BLaER1 treated with 17β-estradiol and CSF1 and Interleukin-3, amounts not matched to agents 10 nM and 100 nM (cell line): ENCODE measurements around the gene PCNX1.

Experiments used
- H3K27ac ChIP-seq, 11 experiments: shearing (Covaris generic); formaldehyde crosslinking; 2 replicates each; pipeline ENCODE4 v1.8.1; 2022
- H3K27me3 ChIP-seq, 11 experiments: shearing (Covaris generic); formaldehyde crosslinking; 2 replicates each; pipeline ENCODE4 v1.8.1; 2022
- H3K36me3 ChIP-seq, 11 experiments: shearing (Covaris generic); formaldehyde crosslinking; 2 replicates each; pipeline ENCODE4 v1.8.1; 2022
- H3K4me1 ChIP-seq, 10 experiments: shearing (Covaris generic); formaldehyde crosslinking; 2 replicates each; pipeline ENCODE4 v1.8.1; 2022
- H3K4me2 ChIP-seq, 11 experiments: shearing (Covaris generic); formaldehyde crosslinking; 2 replicates each; pipeline ENCODE4 v1.8.1; 2022
- H3K4me3 ChIP-seq, 10 experiments: shearing (Covaris generic); formaldehyde crosslinking; 2 replicates each; pipeline ENCODE4 v1.8.1; 2022
- H3K9ac ChIP-seq, 11 experiments: shearing (Covaris generic); formaldehyde crosslinking; 2 replicates each; pipeline ENCODE4 v1.8.1; 2022
- H3K9me3 ChIP-seq, 11 experiments: shearing (Covaris generic); formaldehyde crosslinking; replicated peaks in 1 of 11; 2 replicates each; pipeline ENCODE4 v1.8.1; 2022
- H4K20me1 ChIP-seq, 11 experiments: shearing (Covaris generic); formaldehyde crosslinking; 2 replicates each; pipeline ENCODE4 v1.8.1; 2022
- Cebpa-rat ChIP-seq, 11 experiments: shearing (Covaris generic); IDR thresholded peaks; 2 replicates each; pipeline ENCODE4 v1.8.1; 2022

The PCNX1 gene

GRCh38 chr14:71089971-71090370, 182.7 kb downstream of the PCNX1 start:
- no peak overlapping the region for H3K27ac ChIP-seq
- peaks cover 0 to 18% (median 0%) of the 10 kb centered on the region in 11 experiments; a peak in 4 of 22 replicates for H4K20me1 ChIP-seq
- no peak overlapping the region for H3K9ac ChIP-seq
- H3K9me3 ChIP-seq: peaks cover 0 to 11% (median 0%) of the 10 kb centered on the region in 11 experiments; a peak in 5 of 22 replicates
- peaks cover 0 to 10% (median 7%) of the 10 kb centered on the region in 10 experiments; a peak in 15 of 20 replicates for H3K4me1 ChIP-seq
- TF ChIP-seq Cebpa-rat (IDR thresholded peaks at IDR 0.05): no peak
- H3K36me3 ChIP-seq: peaks cover 61 to 100% (median 80%) of the 10 kb centered on the region in 11 experiments
- H3K4me3 ChIP-seq: no peak overlapping the region
- no peaks in the 10 kb centered on the region for H3K27me3 ChIP-seq
- H3K4me2 ChIP-seq: no peak overlapping the region

- H3K27ac ChIP-seq: peak overlapping the region in 3 of 11 experiments; percentile 39 to 43 (median 40); a peak in 4 of 22 replicates
- H3K4me3 ChIP-seq: no peak overlapping the region
- no peak overlapping the region for H3K9ac ChIP-seq
- H3K4me1 ChIP-seq: peaks cover 0 to 12% (median 8%) of the 10 kb centered on the region in 10 experiments; a peak in 15 of 20 replicates
- TF ChIP-seq Cebpa-rat (IDR thresholded peaks at IDR 0.05): peak in 8 of 11 experiments; percentile 30 to 80 (median 46); a peak in 9 of 22 replicates
- no peaks in the 10 kb centered on the region for H3K27me3 ChIP-seq
- peaks cover 37 to 63% (median 48%) of the 10 kb centered on the region in 11 experiments for H3K36me3 ChIP-seq
- H3K4me2 ChIP-seq: peak overlapping the region in 8 of 11 experiments; percentile 30 to 64 (median 55); a peak in 15 of 22 replicates
- H3K9me3 ChIP-seq: peaks cover 0 to 18% (median 7%) of the 10 kb centered on the region in 11 experiments; a peak in 10 of 22 replicates
- peaks cover 0 to 18% (median 0%) of the 10 kb centered on the region in 11 experiments; a peak in 3 of 22 replicates for H4K20me1 ChIP-seq
Observed at GRCh38 chr14:71094722-71095121, 187.5 kb downstream of the PCNX1 start.

DNA sequence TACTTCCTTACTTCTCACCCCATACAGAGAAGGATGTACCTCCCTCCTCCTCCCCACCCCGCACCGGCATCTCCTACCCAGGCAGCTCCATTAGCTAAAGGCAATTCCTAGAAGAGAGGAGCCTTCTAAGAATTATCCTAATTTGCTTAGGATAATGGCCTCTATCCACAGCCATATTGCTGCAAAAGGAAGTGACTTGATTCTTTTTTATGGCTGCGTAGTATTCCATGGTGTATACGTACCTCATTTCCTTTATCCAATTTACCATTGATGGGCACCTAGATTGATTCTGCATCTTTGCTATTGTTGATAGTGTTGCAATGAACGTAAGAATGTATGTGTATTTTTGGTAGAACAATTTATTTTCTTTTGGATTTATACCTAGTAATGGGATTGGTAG, 189.7 kb downstream of the PCNX1 start:
- no peak for TF ChIP-seq Cebpa-rat (IDR thresholded peaks at IDR 0.05)
- Histone ChIP-seq H4K20me1 (peaks cover 0 to 27% (median 0%) of the 10 kb centered on the region in 11 experiments; a peak in 4 of 22 replicates), H3K27me3 (no peaks in the 10 kb centered on the region), H3K9me3 (peaks cover 0 to 18% (median 7%) of the 10 kb centered on the region in 11 experiments; a peak in 10 of 22 replicates), H3K4me3 (no peak overlapping the region), H3K4me1 (peaks cover 0 to 12% (median 8%) of the 10 kb centered on the region in 10 experiments; a peak in 15 of 20 replicates), H3K9ac (no peak overlapping the region), H3K4me2 (no peak overlapping the region), H3K27ac (no peak overlapping the region), H3K36me3 (peaks cover 18 to 52% (median 33%) of the 10 kb centered on the region in 11 experiments)

- Histone ChIP-seq H3K9me3 (no peaks in the 10 kb centered on the region), H3K27me3 (no peaks in the 10 kb centered on the region), H3K4me2 (no peak overlapping the region), H4K20me1 (peaks cover 0 to 18% (median 0%) of the 10 kb centered on the region in 11 experiments; a peak in 5 of 22 replicates), H3K36me3 (peaks cover 52 to 81% (median 66%) of the 10 kb centered on the region in 11 experiments), H3K9ac (no peak overlapping the region), H3K4me1 (no peaks in the 10 kb centered on the region), H3K27ac (peak overlapping the region in 1 of 11 experiments; percentile 16; a peak in 1 of 22 replicates), H3K4me3 (no peak overlapping the region)
- no peak for TF ChIP-seq Cebpa-rat (IDR thresholded peaks at IDR 0.05)
Observed at GRCh38 chr14:71103662-71104484, 196.6 kb downstream of the PCNX1 start.

DNA sequence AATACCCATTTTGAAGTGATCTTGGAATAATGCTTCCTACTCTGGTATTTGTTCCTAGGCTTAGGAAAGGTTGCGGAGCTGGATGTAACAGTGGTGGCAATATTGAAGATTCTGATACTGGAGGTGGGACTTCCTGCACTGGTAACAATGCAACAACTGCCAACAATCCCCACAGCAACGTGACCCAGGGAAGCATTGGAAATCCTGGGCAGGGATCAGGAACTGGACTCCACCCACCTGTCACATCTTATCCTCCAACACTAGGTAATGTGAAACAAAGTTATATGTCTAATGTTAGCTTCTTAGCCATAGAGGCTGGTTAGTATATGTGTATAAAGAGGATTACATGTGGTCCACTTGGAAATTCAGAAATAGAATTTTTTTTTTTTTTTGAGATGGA, 197.9 kb downstream of the PCNX1 start:
- H3K27me3 ChIP-seq: no peaks in the 10 kb centered on the region
- peaks cover 0 to 5% (median 0%) of the 10 kb centered on the region in 11 experiments; a peak in 4 of 22 replicates for H4K20me1 ChIP-seq
- TF ChIP-seq Cebpa-rat (IDR thresholded peaks at IDR 0.05): no peak
- no peak overlapping the region for H3K9ac ChIP-seq
- no peak overlapping the region for H3K4me3 ChIP-seq
- no peak overlapping the region for H3K4me2 ChIP-seq
- H3K9me3 ChIP-seq: no peaks in the 10 kb centered on the region
- H3K4me1 ChIP-seq: no peaks in the 10 kb centered on the region
- peaks cover 60 to 93% (median 79%) of the 10 kb centered on the region in 11 experiments for H3K36me3 ChIP-seq
- H3K27ac ChIP-seq: no peak overlapping the region

- Histone ChIP-seq H3K9me3 (no peaks in the 10 kb centered on the region), H3K9ac (no peak overlapping the region), H3K27ac (no peak overlapping the region), H3K27me3 (no peaks in the 10 kb centered on the region), H3K36me3 (peaks cover 65 to 96% (median 77%) of the 10 kb centered on the region in 11 experiments), H4K20me1 (no peaks in the 10 kb centered on the region; a peak in 3 of 22 replicates), H3K4me2 (no peak overlapping the region), H3K4me3 (no peak overlapping the region), H3K4me1 (no peaks in the 10 kb centered on the region)
- no peak for TF ChIP-seq Cebpa-rat (IDR thresholded peaks at IDR 0.05)
Observed at GRCh38 chr14:71107921-71108320, 200.7 kb downstream of the PCNX1 start.

- no peak overlapping the region for H3K27ac ChIP-seq
- H3K4me2 ChIP-seq: no peak overlapping the region
- no peak overlapping the region for H3K4me3 ChIP-seq
- no peaks in the 10 kb centered on the region for H3K4me1 ChIP-seq
- peaks cover 59 to 95% (median 71%) of the 10 kb centered on the region in 11 experiments for H3K36me3 ChIP-seq
- H3K9me3 ChIP-seq: no peaks in the 10 kb centered on the region
- H3K9ac ChIP-seq: no peak overlapping the region
- H4K20me1 ChIP-seq: no peaks in the 10 kb centered on the region; a peak in 3 of 22 replicates
- no peak for TF ChIP-seq Cebpa-rat (IDR thresholded peaks at IDR 0.05)
- H3K27me3 ChIP-seq: no peaks in the 10 kb centered on the region
Observed at GRCh38 chr14:71108398-71109119, 201.3 kb downstream of the PCNX1 start.

DNA sequence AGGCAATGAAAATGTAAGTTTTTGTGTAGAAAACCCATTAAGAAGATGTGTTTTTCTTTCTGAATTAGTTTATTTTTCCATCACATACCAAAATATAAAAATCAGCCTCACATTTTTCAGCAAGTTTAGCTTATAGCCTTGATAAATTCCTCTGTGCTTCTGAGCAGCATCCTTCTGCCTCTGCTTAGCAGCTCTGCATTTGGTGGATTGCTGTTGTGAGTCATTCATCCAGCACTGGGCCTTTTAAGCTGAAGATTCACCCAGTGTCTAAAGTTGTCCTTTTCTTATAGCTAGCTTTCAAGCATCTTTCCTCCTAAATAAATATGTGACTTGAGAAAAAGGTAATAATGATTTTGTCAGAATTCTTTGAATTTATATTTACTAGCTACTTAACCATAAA, 206.1 kb downstream of the PCNX1 start:
- H3K4me3 ChIP-seq: no peak overlapping the region
- peaks cover 0 to 3% (median 0%) of the 10 kb centered on the region in 11 experiments; a peak in 2 of 22 replicates for H3K9me3 ChIP-seq
- no peak for TF ChIP-seq Cebpa-rat (IDR thresholded peaks at IDR 0.05)
- H3K36me3 ChIP-seq: peaks cover 27 to 58% (median 35%) of the 10 kb centered on the region in 11 experiments
- H3K27me3 ChIP-seq: no peaks in the 10 kb centered on the region
- no peak overlapping the region for H3K9ac ChIP-seq
- no peak overlapping the region for H3K27ac ChIP-seq
- no peak overlapping the region for H3K4me2 ChIP-seq
- peaks cover 0 to 6% (median 0%) of the 10 kb centered on the region in 11 experiments; a peak in 1 of 22 replicates for H4K20me1 ChIP-seq
- H3K4me1 ChIP-seq: peaks cover 26 to 35% (median 30%) of the 10 kb centered on the region in 10 experiments
